KMS-11 (cell line): Measurements from ENCODE around the gene ZMIZ2.

Experiments
- H2AFZ ChIP-seq: fragments of 200-600 bp; sonication (generic); 2 replicates; pipeline ENCODE4 v1.6.1; 2016; ENCODE audit warnings: antibody characterized with exemption, mixed run types, low read depth
- H3K27ac ChIP-seq: fragments of 200-600 bp; sonication (generic); 2 replicates; pipeline ENCODE4 v1.6.1; 2016; ENCODE audit warnings: mild to moderate bottlenecking, mixed run types
- H3K27me3 ChIP-seq: fragments of 200-600 bp; sonication (generic); 2 replicates; pipeline ENCODE4 v1.6.1; 2017; ENCODE audit warnings: mild to moderate bottlenecking, low read depth, mixed run types, moderate library complexity; ENCODE audit not compliant: insufficient read depth
- H3K36me3 ChIP-seq: fragments of 200-600 bp; sonication (generic); 2 replicates; pipeline ENCODE4 v1.6.1; 2017; ENCODE audit warnings: mild to moderate bottlenecking, mixed run types; ENCODE audit not compliant: insufficient read depth
- H3K4me1 ChIP-seq: fragments of 200-600 bp; sonication (generic); 2 replicates; pipeline ENCODE4 v1.6.1; 2016; ENCODE audit warnings: mild to moderate bottlenecking, low read depth, mixed run types; ENCODE audit not compliant: poor library complexity, severe bottlenecking
- H3K4me2 ChIP-seq: fragments of 200-600 bp; sonication (generic); 2 replicates; pipeline ENCODE4 v1.7.0; 2016; ENCODE audit warnings: mild to moderate bottlenecking, mixed run types
- H3K4me3 ChIP-seq: fragments of 200-600 bp; sonication (generic); IDR thresholded peaks from 2 replicates; pipeline ENCODE4 v1.6.1; 2017; ENCODE audit warnings: low read depth, low read length, mixed read lengths; ENCODE audit not compliant: insufficient read depth
- H3K79me2 ChIP-seq: fragments of 200-600 bp; sonication (generic); 2 replicates; pipeline ENCODE4 v1.6.1; 2016; ENCODE audit warnings: low read depth, mixed run types; ENCODE audit not compliant: insufficient read depth
- H3K9ac ChIP-seq: fragments of 200-600 bp; sonication (generic); 2 replicates; pipeline ENCODE4 v1.6.1; 2016; ENCODE audit warnings: mild to moderate bottlenecking, mixed run types
- H4K20me1 ChIP-seq: fragments of 200-600 bp; sonication (generic); 2 replicates; pipeline ENCODE4 v1.6.1; 2016; ENCODE audit warnings: mild to moderate bottlenecking, mixed run types; ENCODE audit not compliant: insufficient read depth
- TF ChIP-seq, protein P1 (sequence below): fragments of 200-600 bp; sonication (generic); conservative IDR thresholded peaks from 2 replicates; pipeline ENCODE4 v1.6.1; 2017; ENCODE audit warnings: low read depth, mild to moderate bottlenecking, antibody characterized with exemption, low read length, moderate library complexity, mixed read lengths

Gene ZMIZ2

DNA sequence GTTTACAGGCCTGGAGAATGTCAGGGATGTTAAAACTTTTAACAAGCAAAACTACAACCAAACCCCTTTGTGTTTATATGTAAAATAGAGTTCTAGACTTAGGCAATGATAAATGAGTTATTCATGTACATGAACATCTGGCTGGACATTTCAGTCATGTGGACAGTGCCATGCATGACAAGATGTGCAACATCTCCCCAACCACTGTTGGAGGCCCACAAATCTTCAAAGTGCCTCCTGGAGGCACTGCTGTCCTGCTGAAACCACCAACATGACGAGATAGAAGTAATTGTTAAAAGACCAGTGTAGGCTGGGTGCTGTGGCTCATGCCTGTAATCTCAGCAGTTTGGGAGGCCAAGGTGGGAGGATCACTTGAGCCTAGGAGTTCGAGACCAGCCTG is 66.3 kb downstream of the ZMIZ2 start:
- no peak overlapping the region for H3K27ac ChIP-seq
- H3K27me3 ChIP-seq, result no peaks in the 10 kb centered on the region

DNA sequence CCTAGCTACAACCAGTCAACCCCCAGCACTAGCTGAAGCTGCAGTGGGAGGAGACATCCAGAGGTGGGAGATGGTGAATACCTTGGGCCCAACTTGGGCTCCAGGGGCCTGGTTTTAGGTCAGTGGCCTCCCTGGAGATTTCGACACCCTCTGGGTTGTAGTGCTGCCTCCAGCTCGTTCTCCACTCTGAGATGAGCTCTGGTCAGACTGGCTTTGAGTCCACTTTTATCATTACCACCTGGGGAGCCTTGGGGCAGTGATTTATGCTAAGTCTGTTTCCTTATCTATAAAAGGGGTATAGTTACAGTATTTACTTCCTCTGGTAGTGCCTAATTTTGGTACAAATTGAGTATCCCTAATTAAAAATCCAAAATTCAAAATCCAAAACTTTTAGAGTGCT is 70.6 kb downstream of the ZMIZ2 start:
- Histone ChIP-seq H3K36me3 (no peaks in the 10 kb centered on the region), H3K4me1 (no peaks in the 10 kb centered on the region), H3K27ac (no peak overlapping the region), H3K4me3 (no peak overlapping the region), H3K4me2 (no peak overlapping the region), H3K27me3 (no peaks in the 10 kb centered on the region), H4K20me1 (no peaks in the 10 kb centered on the region), H2AFZ (no peak overlapping the region), H3K9ac (no peak overlapping the region), H3K79me2 (no peaks in the 10 kb centered on the region)
- TF ChIP-seq, protein P1, sequence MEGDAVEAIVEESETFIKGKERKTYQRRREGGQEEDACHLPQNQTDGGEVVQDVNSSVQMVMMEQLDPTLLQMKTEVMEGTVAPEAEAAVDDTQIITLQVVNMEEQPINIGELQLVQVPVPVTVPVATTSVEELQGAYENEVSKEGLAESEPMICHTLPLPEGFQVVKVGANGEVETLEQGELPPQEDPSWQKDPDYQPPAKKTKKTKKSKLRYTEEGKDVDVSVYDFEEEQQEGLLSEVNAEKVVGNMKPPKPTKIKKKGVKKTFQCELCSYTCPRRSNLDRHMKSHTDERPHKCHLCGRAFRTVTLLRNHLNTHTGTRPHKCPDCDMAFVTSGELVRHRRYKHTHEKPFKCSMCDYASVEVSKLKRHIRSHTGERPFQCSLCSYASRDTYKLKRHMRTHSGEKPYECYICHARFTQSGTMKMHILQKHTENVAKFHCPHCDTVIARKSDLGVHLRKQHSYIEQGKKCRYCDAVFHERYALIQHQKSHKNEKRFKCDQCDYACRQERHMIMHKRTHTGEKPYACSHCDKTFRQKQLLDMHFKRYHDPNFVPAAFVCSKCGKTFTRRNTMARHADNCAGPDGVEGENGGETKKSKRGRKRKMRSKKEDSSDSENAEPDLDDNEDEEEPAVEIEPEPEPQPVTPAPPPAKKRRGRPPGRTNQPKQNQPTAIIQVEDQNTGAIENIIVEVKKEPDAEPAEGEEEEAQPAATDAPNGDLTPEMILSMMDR, result no peak

More for the DNA sequence above, 66.3 kb downstream of the ZMIZ2 start:
- Histone ChIP-seq H4K20me1 (no peaks in the 10 kb centered on the region), H3K4me1 (peaks cover 17% of the 10 kb centered on the region), H3K79me2 (no peaks in the 10 kb centered on the region), H2AFZ (no peak overlapping the region), H3K4me2 (no peak overlapping the region), H3K9ac (no peak overlapping the region), H3K4me3 (no peak overlapping the region), H3K36me3 (no peaks in the 10 kb centered on the region)
- TF ChIP-seq, protein P1, result no peak
